Pulmonary artery endothelial cell (primary cell): ENCODE results near the gene MMEL1. TPM values are rescaled to one million over a fixed set of nuclear protein-coding genes. Genes with fewer than 3 reads are reported as not detected.
"Not testable (repeated sequence)": the region's sequence is repeated elsewhere in the genome, so short reads cannot be mapped to it uniquely, and the experiment has no call there.

Source experiments
- DNase-seq: peaks from one replicate; pipeline ENCODE4 v3.0.0-alpha.2; 2011; ENCODE audit warnings: low read depth, low spot score
- total RNA-seq: library from RNA; depleted of rRNA; stranded (reverse); fragments of >200 nt; gene quantifications from 2 replicates; pipeline ENCODE4 v1.2.3, GENCODE V29; 2014

MMEL1 gene
- total RNA-seq, 1 donor from 2014 or later, result 3.7 TPM

GRCh38 chr1:2575801-2576663, 56.8 kb downstream of the MMEL1 start:
- no peak for DNase-seq

- DNase-seq, result no peak
These were observed 58.5 kb downstream of the MMEL1 start for GRCh38 chr1:2574350-2574749.

- DNase-seq, result no peak
These were observed 59.4 kb downstream of the MMEL1 start for GRCh38 chr1:2573250-2573920.

- DNase-seq, result no peak
These were observed 61.5 kb downstream of the MMEL1 start for GRCh38 chr1:2571348-2571747.

- DNase-seq, result no peak
These were observed 62.5 kb downstream of the MMEL1 start for GRCh38 chr1:2570332-2570731.

- not testable (repeated sequence) for DNase-seq
These were observed 63.1 kb downstream of the MMEL1 start for GRCh38 chr1:2569703-2570102.

- no peak for DNase-seq
These were observed 63.8 kb downstream of the MMEL1 start for GRCh38 chr1:2569060-2569459.

GRCh38 chr1:2568187-2568816, 64.5 kb downstream of the MMEL1 start:
- not testable (repeated sequence) for DNase-seq

GRCh38 chr1:2567083-2567679, 65.6 kb downstream of the MMEL1 start:
- no peak for DNase-seq

- no peak for DNase-seq
These were observed 66.4 kb downstream of the MMEL1 start for GRCh38 chr1:2566101-2567045.

- no peak for DNase-seq
These were observed 67.9 kb downstream of the MMEL1 start for GRCh38 chr1:2564815-2565374.

- no peak for DNase-seq
These were observed 68.6 kb downstream of the MMEL1 start for GRCh38 chr1:2564006-2564814.

GRCh38 chr1:2563205-2563604, 69.6 kb downstream of the MMEL1 start:
- DNase-seq, result no peak

- no peak for DNase-seq
These were observed 70.6 kb downstream of the MMEL1 start for GRCh38 chr1:2561898-2562895.

- DNase-seq, result no peak
These were observed 71.4 kb downstream of the MMEL1 start for GRCh38 chr1:2561446-2561845.

GRCh38 chr1:2560299-2561073, 72.3 kb downstream of the MMEL1 start:
- no peak for DNase-seq

- DNase-seq, result no peak
These were observed 73.1 kb downstream of the MMEL1 start for GRCh38 chr1:2559509-2560298.
